NCI-H128 (cell line): ENCODE results near the gene ERI3.
A peak's percentile ranks its signal among the peaks of the same experiment; 100 is the strongest.
"Not testable (repeated sequence)": the region's sequence is repeated elsewhere in the genome, so short reads cannot be mapped to it uniquely, and the experiment has no call there.

Experiments used
- DNase-seq: peaks from one replicate; lab custom pipeline; 2025; ENCODE audit not compliant: unreplicated experiment; lab: John Stamatoyannopoulos, UW

ERI3 gene

DNA sequence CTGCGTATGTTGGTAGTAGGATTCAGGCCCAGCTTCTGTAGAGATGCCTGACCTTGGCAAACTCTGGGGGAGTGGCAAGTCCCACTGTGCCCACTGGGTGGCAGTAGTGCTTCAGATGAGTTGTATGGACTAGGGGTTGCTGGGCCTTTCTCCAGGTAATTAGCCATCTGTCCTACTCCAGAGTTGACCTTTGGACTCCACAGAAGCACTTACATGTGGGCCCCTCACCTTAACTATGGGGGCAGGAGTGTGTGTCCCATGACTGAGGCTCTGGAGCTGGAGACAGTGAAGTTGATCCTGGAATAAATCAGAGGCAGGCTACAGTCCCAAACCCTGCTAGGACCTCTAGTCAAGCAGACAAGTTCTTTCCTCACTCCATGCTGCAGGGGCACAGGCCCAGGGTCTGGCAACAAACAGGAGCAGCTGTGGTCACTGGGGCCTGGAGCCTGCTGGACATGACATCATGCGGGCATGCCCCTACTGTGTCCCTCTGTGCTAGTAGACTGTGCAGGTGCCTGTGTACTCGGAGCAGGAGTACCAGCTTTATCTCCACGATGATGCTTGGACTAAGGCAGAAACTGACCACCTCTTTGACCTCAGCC lies 137.1 kb downstream of the ERI3 start:
- DNase-seq, result peak; percentile 69

DNA sequence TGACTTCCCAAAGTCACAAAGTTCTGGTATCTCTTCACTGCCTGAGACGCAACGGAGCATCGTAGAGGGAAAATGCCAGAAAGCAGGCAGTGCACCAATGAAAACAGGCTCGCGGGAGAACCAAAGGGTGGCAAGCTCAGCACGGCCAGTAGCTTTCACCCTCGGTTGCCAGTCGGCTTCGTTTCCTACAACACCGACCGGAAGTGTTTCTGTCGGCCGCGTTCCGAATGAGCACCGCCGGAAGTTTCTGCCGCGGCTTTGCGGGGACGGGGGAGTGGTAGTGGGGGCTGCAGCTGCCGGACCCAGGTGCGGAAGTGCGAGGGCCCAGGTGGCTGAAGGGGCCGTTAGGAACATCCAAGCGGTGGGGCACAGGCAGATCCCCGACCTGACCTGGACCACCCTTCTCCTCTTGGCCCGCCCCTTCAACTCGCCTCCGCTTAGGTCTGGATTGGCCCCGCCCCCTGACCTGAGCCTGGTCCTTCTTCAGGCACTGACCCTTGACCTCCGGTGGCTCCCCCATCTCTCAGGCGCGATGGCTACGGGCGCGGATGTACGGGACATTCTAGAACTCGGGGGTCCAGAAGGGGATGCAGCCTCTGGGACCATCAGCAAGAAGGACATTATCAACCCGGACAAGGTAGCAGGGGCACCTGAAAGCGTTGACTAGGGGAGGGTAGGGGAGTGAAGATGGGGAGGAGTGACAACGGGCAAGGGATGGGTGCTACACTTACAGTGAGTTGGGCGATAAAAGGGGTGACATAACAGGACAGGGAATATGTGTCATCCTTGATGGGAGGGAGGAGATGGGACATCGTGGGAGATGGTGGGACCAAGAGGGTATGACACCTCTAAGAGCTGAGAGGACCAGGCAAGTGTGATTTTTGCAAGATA lies 141.6 kb downstream of the ERI3 start, which contains the start of gene DMAP1:
TSS of gene DMAP1 (plus strand) at position 250 of the 891 bp plus-strand sequence. CDS start at position 533, 283 bp downstream.
- peak; percentile 91 for DNase-seq

DNA sequence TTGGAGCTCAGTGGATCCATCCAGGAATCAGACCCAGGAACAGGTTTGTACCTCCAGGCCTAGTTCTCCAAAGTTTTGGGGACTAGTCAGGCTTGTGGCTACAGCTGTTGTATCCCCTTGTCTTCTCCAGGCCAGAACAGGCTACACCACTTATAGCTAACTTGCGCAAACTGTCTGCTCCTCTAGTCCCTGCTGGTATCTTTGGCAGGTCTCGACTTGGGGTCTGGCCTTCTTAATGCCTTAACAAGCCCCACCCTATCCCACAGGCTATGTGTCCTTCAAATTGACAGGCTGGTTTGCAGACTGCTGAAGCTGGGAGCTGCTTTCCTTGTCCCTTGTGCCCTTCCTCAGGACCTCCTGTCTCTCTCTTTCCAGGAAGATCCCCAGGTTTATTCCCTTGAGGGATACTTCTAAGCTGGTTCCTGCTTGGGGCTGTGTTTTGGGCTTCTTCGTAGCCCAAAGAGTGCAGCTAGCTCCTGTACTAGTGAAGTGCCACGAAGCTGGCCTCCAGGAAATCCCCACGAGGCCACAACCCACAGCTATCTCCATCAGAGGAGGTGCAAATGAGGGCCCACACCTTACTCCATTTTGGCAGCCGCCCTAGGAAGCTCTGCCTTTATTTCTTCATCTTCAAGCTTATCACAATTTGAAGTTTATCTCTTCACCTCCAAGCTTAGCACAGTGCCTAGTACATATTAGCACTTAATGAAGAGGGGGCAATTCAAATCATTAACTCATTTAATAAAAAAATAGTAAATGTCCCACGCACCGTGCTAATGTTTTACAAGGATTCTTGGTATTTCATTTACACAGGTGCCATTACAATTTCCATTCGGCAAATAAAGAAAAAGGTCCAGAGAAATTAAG lies 142.5 kb downstream of the ERI3 start:
- no peak for DNase-seq

DNA sequence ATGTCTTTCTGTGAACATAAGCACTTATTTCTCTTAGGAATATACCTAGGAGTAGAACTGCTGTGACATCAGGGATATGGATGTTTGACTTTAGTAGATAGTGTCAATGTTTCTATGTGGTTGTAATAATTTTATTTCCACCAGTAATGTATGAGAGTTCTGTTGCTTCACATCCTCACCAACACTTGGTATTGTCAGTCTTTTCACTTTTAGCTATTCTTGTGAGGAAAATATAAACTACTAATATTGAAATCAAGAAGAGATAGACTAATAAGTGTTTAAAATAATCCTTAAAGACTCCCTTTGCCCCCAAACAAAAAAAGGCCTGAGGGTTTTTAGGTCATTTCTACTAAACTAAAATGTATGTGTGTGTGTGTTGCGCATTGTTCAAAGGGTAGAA lies 144.5 kb downstream of the ERI3 start:
- no peak for DNase-seq

DNA sequence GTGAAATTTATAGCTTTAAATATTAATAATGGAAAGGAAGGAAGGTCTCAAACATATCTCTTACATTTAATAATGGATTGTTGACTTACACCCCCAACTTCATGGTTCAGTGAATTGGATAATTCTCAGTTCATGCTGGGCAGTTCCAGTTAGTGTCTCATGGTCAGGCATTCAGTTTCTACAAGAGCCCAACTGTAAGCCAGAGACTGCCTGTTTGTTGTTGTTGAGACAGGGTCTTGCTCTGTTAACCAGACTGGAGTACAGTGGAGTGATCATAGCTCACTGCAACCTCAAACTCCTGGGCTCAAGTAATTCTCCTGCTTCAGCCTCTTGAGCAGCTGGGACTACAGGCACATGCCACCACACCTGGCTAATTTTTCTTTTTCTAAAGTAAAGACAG lies 146.8 kb downstream of the ERI3 start:
- DNase-seq, result no peak

DNA sequence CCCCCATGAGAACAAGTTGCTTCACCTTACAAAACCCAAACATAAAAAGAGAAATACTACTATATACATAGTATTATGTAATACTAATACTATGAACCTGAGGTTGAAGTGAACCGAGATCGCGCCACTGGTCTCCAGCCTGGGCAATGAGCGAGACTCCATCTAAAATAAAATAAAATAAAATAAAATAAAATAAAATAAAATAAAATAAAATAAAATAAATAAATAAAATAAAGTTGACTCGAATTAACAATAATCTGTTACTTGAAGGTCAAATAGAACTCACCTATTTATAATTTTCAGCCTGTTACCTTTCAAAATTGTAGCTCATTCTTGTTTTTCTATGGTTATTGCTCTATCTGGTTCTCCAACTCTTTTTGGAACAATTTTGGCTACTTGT lies 148.5 kb downstream of the ERI3 start:
- DNase-seq, result not testable (repeated sequence)

DNA sequence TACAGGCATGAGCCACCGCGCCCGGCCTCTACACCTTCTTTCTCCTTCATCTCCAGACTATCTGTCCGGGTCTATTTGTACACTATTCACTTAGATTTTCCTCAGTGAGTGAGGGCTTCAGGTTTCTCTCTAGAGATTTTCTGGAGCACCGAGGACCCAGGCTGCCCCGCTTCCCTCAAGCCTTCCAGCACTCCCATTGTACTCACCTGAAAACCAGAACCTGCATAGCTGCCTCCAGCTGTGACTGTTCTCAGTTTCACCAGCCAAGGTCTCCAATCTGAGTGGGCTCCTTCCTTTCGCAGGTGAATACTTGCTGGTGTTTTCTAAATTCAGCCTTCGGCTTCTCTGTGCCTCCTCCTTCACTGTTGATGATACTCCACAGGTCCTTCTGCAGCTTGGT lies 154.7 kb downstream of the ERI3 start:
- DNase-seq, result no peak

DNA sequence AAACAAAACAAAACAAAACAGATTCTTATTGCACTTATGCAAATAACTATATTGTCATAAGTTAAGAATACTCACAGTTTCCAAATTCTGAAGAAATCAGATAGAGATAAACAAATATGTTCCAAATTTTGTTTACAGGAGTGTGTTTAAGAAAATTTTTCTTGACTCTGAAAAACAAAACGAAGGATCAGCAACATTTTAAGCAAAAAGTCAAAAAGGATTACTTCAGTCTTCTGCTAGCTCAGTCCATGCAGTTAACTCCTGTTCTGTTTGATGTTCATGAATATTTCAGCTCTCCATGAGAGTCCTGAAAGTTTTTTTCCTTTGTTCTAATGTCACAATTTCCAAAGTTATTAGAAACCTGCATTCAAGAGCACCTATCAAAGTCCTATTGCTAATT lies 180.4 kb downstream of the ERI3 start:
- no peak for DNase-seq
